ENCODE measurements around the gene USP14.

DNA sequence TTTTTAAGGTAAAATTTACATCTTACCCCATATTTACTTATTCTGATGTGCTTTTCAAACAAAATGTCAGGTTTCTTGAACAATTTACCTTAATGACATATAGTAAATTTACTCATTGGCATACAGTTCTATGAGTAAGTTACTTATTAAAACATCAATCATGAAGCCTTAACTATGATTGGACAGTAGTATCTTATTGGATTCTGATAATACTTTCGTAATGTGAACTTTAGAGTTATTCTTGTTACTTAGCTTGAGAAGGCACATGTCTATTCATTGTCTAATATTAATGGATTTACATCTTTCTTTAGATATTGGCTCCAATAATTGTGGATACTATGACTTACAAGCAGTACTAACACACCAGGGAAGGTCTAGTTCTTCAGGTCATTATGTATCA is 51.7 kb downstream of the USP14 start:
- TF ChIP-seq, protein P1, sequence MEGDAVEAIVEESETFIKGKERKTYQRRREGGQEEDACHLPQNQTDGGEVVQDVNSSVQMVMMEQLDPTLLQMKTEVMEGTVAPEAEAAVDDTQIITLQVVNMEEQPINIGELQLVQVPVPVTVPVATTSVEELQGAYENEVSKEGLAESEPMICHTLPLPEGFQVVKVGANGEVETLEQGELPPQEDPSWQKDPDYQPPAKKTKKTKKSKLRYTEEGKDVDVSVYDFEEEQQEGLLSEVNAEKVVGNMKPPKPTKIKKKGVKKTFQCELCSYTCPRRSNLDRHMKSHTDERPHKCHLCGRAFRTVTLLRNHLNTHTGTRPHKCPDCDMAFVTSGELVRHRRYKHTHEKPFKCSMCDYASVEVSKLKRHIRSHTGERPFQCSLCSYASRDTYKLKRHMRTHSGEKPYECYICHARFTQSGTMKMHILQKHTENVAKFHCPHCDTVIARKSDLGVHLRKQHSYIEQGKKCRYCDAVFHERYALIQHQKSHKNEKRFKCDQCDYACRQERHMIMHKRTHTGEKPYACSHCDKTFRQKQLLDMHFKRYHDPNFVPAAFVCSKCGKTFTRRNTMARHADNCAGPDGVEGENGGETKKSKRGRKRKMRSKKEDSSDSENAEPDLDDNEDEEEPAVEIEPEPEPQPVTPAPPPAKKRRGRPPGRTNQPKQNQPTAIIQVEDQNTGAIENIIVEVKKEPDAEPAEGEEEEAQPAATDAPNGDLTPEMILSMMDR (IDR thresholded peaks at IDR 0.05) = no peak
- TF ChIP-seq POLR2A (IDR thresholded peaks at IDR 0.05) = no peak
